Measurements from ENCODE around the gene COL21A1.

COL21A1 gene

DNA sequence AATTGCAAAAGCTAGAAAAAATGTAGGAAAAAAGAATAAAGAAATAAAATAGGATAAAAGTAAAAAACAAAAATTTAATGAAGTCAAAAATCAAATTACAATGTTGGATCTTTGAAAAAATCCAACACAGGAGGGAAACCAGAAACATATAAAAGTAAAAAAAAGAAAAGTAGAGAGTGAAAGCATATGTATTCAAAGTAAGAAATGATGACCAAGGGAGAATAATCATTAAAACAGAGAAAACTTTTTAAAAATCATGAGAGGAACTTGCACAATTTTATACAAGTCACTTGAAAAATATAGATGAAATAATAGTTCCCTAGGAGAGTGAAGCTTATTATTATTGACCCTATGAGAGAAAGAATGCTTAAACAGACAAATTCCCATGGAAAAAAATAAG is 138.2 kb downstream of the COL21A1 start:
- no peak for DNase-seq (ENCODE audit: low read depth in 2 of 2)

DNA sequence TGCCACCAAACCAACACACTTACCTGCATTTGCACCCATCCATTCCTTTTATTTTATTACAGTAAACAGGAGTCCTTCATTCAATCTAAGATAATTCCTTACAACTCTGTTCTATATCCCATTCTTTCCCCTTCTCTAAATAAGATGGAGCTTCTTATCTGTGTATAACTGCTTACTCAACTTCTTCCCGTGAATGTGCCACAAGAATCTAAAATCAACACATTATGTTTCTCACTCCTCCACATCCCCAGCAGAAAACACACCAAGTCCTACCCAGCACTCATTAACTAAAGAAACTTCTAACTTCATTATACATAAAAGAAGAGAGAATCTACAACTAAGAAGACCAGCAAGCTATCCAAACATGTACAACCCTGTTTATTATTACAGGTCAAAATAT is 141.1 kb downstream of the COL21A1 start:
- DNase-seq (ENCODE audit: low read depth in 2 of 2): no peak

DNA sequence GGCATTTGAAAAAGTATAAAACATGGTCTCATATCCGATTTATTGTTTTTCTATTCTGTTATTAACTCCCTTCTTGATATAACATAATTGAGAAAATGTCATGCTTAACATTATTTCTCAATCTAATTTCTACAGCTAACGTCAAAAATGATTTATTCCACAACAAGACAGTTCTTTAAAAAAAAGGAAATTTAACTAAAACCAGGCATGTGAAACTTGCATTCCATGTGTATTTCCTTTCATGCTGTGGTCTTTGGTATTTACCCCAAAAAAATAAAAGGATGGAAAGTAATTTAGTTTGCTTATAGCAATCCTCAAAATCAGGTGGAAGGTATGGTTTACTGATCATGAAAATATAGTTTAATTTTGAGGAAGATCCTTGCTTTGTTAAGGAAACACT is 142.8 kb downstream of the COL21A1 start:
- DNase-seq (ENCODE audit: low read depth in 2 of 2): no peak

DNA sequence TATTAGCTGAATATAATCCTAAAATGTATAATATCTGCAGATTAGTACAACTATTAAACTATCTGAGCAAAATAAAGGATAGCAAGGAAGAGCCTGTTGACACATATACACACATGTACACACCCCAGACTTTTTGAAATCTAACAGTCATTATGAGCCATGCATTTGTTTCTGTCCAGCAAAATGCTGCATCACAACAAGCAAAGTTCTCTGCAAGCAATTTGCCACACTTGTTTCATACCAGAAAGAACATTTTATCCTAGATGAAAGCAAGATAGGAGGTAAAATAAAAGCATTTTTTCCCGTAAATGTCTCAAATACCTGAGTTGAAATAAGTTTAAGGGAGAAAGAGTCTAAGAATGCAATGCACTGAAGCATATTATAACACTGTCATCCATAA is 145.2 kb downstream of the COL21A1 start:
- no peak for DNase-seq (ENCODE audit: low read depth in 2 of 2)

DNA sequence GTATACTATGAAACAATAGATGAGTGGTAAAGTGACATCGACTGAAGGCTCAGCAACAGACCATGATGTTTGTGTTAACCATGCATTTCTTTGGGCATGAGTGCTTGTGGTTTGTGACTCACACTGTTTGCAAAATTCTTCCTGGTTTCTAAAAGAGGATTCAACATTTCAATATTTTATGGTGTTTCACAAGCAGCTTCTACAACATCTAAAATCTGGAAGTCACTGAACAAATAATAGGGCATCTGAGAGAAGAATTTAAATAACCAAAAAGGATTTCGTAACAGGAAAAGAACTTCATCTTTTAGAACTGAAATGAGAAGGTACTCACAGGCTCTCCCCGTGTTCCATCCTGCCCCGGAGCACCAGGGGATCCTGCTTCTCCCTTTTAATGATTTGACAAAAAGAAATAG is 146.2 kb downstream of the COL21A1 start:
- DNase-seq (ENCODE audit: low read depth in 2 of 2): no peak

GRCh38 chr6:56096946-56097621 is 150.3 kb downstream of the COL21A1 start:
- DNase-seq (ENCODE audit: low read depth in 2 of 2): no peak

- no peak for DNase-seq (ENCODE audit: low read depth in 2 of 2)
Observed at GRCh38 chr6:56096541-56096940, 150.8 kb downstream of the COL21A1 start.

DNA sequence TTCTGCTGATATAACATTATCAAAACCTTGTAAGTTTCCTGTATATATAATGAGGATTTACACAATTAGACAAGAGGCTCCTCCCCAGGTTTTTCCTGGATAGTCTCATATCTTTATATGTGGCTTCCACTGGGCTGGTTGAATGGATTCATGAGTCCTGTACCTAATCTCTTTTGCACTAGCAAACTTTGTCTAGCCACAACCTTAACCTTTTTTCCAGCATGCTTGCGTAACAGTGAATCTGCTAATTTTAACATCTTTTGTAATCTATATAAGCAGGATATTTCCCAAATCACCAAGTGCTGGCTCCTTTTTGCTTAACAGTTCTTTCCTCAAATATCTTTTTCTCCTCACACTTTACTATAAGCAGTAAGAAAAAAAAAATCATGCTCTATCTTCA is 153.6 kb downstream of the COL21A1 start:
- DNase-seq (ENCODE audit: low read depth in 2 of 2): no peak

DNA sequence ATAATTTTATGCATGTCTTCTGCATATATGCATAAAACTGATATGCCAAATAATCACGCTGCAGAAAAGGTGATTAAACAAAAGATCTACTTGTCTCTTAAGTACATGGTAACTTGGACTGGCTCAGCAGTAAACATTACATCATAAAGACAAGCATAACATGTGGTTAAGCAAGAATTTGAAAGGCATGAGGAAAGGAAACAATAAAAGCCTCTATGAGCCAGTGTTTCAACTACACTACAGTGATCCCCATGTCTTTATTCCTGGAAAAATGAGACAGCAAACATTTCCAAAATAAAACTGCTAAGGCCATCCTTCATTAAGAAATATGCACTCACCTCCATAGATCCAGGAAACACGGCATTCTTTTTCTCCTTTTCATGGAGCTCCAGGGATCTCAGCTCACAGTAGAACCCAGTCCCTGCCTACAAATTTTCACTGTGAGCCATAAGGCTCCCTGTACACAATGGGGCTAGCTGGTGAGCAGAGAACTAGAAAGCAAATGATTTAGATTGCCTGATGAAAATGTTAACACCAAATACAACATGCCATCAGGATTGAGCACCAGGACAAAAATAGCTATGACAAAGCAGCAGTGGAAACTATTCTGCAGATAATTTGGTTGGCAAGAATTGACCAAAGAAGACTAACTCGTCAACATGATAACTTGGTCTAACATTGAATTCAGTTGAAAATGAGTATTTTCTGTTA is 156.1 kb downstream of the COL21A1 start:
- no peak for DNase-seq (ENCODE audit: low read depth in 2 of 2)

GRCh38 chr6:56088641-56089040 is 158.7 kb downstream of the COL21A1 start:
- no peak for DNase-seq (ENCODE audit: low read depth in 2 of 2)

DNA sequence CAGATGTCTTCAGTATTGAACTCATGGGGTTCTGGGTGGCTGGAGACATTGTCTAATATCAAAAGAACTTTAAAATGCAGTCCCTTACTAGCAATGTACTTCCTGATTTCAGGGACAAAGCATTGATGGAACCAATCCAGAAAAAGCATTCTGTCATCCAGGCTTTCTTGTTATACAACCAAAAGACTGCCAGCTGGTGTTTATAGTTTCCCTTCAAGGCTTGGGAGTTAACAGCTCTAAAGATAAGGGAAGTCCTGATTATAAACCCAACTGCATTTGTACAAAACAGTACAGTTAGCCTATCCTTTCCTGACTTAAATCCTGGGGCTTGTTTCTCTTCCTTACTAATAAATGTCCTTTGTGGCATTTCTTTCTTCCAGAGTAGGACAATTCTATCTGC is 160.0 kb downstream of the COL21A1 start:
- no peak for DNase-seq (ENCODE audit: low read depth in 2 of 2)

- DNase-seq (ENCODE audit: low read depth in 2 of 2): no peak
Observed at GRCh38 chr6:56079751-56080540, 167.4 kb downstream of the COL21A1 start.

DNA sequence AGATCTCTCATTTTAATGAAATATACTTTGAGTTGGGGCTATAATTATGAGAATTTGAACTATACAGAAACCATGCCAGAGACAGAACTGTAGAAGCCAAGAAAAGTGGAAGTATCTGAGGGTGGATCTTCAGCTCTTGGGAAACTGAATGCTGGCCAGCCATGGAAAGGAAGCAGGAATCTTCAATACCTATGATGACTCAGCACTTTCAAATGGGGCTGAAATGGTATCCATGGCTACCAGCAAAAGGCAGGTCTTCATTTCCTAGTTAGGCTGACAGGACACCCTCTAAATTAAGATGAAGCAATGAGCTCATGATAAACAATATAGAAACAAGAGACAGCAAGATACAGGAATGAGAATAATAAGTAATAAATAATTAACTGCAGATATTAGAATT is 171.3 kb downstream of the COL21A1 start:
- no peak for DNase-seq (ENCODE audit: low read depth in 2 of 2)

DNA sequence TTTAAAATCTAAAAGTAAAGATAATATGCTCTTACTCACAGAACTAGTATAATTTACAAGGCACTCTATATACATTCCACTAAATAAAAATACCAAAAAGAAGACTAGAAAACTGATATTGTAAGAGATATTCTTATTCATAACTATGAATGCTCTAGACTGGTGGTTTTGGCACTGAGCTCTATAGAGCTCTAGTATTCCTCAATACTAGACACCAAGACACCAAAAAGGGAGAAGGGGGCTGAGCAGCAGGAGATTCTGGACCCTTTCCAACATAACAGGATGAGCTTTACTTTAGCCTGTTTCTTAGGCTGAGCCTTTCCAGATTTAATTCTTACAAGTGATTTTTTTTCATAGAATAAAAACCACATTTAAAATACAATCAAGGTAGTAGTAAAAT is 173.6 kb downstream of the COL21A1 start:
- DNase-seq (ENCODE audit: low read depth in 2 of 2): no peak

DNA sequence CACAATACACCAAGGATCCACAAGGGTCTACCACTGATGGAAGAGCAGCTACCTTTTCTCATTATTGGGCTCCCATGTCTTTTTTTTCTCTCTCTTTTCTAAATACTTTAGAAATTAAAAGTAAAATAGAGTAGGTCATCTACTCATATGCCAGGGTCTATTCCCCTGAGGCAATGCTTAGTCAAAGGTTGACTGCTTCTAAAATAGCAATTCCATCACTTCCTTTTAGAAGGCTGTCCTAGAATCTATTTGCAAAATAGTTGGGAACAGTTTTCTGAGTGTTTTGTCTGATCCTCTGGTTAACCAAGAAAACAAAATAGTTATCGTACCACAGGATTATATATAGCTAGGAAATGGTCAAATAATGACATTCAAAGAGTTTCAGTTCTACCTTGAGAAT is 174.1 kb downstream of the COL21A1 start:
- no peak for DNase-seq (ENCODE audit: low read depth in 2 of 2)

DNA sequence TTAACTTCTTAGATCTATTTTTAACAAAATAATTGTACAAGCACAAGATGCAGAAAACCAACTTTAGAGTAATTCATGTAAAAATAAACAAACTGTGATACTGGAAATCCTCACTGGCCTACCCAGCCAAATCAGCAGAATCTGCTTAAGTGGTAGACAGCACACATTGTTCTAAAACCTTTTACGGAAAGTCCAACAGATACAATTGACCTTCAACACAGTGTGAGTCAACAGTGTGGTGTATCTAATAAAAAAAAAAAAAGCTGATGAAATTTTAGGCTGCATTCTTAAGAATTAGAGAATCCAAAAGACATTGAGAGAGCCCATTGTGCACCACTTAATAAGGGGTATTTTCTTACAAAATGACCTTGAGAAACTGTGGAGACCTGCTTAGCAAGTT is 174.5 kb downstream of the COL21A1 start:
- DNase-seq (ENCODE audit: low read depth in 2 of 2): no peak

DNA sequence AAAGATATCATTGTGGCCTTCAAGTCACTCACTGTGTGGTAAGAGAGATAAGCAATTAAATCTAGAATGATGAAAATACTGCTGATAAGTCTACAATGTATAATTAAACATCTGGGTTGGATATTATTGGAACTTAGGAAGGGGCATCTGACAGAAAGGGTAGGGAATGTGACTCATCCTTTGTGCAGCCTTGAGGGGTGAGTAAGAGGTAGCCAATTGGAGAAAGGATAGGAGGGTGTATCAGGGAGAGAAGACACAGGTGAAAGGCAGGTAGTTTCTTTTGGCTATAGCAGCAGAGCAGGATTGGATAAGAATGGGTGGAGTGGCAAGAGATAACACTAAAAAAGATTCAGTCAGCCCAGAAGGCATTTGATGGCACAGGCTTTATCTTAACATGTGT is 182.0 kb downstream of the COL21A1 start:
- DNase-seq (ENCODE audit: low read depth in 2 of 2): no peak

DNA sequence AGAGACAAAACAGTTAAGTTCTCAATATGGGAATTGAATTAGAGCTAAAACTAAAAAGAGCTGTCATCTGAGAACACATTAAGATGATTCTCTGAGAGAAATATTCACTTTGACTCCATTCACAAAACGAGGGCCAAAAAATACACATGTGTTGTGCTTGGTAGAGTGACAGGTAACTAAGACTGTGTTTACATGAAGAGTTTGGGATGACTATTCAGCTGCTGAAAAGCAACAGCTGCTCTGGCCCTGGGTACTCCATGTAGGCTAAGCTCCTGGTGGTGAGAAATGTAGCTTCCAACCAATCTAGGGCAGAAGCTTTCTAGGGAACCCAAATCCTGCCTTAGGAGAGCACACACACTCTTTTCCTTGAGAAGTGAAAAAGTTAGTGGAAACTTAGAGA is 184.5 kb downstream of the COL21A1 start:
- DNase-seq (ENCODE audit: low read depth in 2 of 2): no peak

- no peak for DNase-seq (ENCODE audit: low read depth in 2 of 2)
Observed at GRCh38 chr6:56058636-56059035, 188.7 kb downstream of the COL21A1 start.

GRCh38 chr6:56055081-56055704 is 192.2 kb downstream of the COL21A1 start:
- no peak for DNase-seq (ENCODE audit: low read depth in 2 of 2)

DNA sequence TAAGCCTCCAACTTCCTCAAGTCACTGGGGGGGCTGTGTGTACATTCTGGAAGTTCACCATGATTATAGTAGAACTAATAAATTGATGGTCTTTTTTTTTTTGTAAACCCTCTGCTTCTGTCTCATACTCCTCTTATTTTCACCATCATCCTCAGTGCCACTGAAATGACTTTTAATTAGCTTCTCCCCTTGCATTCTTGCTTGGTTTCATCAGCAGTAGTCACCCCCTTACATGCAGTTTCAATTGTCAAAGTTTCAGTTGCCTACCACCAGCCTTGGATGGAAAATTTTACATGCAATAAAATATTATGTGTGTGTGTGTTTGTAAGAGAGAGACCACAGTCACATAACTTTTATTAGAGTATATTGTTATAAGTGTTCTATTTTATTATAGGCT is 196.2 kb downstream of the COL21A1 start:
- no peak for DNase-seq (ENCODE audit: low read depth in 2 of 2)

- no peak for DNase-seq (ENCODE audit: low read depth in 2 of 2)
Observed at GRCh38 chr6:56050530-56051201, 196.7 kb downstream of the COL21A1 start.
